Right forelimb (tissue), 1 donor: ENCODE data around the gene NCOA7.

Experiments used
- DNase-seq: peaks from one replicate; pipeline ENCODE4 v3.0.0-alpha.2; 2018

NCOA7 gene, protein sequence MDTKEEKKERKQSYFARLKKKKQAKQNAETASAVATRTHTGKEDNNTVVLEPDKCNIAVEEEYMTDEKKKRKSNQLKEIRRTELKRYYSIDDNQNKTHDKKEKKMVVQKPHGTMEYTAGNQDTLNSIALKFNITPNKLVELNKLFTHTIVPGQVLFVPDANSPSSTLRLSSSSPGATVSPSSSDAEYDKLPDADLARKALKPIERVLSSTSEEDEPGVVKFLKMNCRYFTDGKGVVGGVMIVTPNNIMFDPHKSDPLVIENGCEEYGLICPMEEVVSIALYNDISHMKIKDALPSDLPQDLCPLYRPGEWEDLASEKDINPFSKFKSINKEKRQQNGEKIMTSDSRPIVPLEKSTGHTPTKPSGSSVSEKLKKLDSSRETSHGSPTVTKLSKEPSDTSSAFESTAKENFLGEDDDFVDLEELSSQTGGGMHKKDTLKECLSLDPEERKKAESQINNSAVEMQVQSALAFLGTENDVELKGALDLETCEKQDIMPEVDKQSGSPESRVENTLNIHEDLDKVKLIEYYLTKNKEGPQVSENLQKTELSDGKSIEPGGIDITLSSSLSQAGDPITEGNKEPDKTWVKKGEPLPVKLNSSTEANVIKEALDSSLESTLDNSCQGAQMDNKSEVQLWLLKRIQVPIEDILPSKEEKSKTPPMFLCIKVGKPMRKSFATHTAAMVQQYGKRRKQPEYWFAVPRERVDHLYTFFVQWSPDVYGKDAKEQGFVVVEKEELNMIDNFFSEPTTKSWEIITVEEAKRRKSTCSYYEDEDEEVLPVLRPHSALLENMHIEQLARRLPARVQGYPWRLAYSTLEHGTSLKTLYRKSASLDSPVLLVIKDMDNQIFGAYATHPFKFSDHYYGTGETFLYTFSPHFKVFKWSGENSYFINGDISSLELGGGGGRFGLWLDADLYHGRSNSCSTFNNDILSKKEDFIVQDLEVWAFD

GRCh38 chr6:125790358-125791150, at the start of gene NCOA7:
Gene NCOA7 (plus strand): TSS chr6:125790960. CDS start chr6:125815355, 24,395 bp downstream.
- peak; percentile 89 for DNase-seq

DNA sequence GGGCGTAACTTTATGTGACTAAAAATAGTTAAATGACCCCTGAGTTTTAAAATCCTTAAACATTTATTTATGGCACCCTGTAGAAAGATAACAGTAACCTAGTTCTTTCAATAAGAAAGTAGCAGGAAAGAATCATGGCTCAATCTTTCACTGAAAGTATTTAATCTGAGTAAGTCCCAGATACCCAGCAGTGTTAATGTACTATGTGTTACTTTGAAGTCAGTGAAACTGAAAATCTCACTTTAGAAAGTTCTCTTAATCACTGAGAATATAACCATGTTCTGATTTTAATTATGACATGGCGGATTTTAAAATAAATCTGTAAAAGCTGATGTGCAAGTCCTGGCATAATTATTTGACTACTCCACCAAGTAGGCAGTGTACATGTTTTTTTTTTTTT, 49.4 kb upstream of the NCOA7 start:
- DNase-seq: no peak

GRCh38 chr6:125742024-125742423, 48.7 kb upstream of the NCOA7 start:
- DNase-seq: no peak

DNA sequence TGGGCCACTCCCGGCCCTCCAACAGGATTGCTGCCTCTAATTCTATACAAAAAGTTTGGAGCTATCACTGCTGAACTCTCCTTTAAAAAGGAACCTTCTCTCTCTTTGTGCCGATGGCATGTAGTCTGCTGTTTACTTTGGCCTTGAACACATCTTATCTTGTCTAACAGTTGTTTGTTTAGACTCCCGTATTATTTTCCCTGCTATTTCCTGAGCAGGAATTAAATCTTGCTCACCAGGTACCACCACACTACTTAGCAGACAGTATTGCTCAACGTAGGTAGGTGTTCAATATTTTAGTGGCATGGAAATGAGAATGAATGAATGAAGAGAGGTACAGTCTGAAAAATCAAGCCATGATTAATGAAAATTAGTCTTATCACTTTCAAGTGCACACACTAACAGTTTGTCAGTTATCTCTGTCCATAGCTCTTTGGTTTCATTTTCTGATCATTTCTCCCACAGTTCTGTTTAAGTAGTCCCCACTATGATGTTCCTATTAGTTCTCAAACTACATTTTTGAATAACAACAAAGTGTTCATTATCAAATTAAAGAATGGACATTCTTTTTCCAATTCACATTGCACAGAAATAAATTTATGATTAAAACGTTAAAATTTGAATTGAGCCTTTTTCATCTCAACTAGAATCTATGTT, 48.2 kb upstream of the NCOA7 start:
- no peak for DNase-seq

- DNase-seq: no peak
Observed at GRCh38 chr6:125743604-125744003, 47.2 kb upstream of the NCOA7 start.

DNA sequence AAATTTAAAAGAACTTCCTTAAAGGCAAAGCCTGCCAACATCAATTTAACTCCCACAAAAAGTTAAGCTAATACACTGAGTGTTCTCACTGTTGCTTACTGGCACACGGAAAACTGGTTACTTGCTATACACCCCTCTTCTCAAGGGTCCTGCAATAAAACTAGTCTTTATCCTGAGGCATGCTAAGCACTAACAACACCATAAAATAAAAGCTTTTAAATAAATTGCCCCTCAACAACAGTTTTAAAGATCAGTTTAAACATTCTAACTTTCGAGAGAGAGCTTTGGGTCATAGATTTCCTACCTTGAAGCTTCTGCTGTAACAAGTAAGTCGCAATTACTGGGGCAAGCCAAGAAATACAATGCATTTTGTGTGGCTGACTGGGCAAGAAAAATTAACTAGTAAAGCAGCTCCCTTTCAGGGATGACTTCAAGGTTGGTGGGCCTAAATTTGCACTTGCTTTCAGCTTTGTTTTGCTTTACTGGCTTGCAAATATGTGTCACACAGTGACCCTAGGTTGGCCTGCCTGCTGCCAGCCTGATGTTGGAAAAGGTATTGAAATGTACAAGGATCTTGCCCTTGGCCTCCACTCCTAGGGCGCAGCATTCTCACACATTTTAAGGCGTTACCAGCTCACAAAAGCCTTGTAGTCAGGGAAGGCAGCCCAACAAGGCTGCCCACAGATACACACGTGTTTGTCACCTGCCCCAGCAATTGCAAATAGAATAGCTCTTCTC, 45.3 kb upstream of the NCOA7 start:
- no peak for DNase-seq

GRCh38 chr6:125746019-125746414, 44.7 kb upstream of the NCOA7 start:
- DNase-seq: no peak

GRCh38 chr6:125746731-125747588, 43.8 kb upstream of the NCOA7 start:
- DNase-seq: peak; percentile 66

GRCh38 chr6:125747589-125748405, 43.0 kb upstream of the NCOA7 start:
- peak; percentile 60 for DNase-seq

- DNase-seq: no peak
Observed at GRCh38 chr6:125748406-125749172, 42.2 kb upstream of the NCOA7 start.

- DNase-seq: peak; percentile 94
Observed at GRCh38 chr6:125749173-125749864, 41.4 kb upstream of the NCOA7 start, which contains the start of gene HEY2. Gene HEY2 (plus strand): TSS chr6:125749632. CDS start chr6:125749777, 145 bp downstream.

DNA sequence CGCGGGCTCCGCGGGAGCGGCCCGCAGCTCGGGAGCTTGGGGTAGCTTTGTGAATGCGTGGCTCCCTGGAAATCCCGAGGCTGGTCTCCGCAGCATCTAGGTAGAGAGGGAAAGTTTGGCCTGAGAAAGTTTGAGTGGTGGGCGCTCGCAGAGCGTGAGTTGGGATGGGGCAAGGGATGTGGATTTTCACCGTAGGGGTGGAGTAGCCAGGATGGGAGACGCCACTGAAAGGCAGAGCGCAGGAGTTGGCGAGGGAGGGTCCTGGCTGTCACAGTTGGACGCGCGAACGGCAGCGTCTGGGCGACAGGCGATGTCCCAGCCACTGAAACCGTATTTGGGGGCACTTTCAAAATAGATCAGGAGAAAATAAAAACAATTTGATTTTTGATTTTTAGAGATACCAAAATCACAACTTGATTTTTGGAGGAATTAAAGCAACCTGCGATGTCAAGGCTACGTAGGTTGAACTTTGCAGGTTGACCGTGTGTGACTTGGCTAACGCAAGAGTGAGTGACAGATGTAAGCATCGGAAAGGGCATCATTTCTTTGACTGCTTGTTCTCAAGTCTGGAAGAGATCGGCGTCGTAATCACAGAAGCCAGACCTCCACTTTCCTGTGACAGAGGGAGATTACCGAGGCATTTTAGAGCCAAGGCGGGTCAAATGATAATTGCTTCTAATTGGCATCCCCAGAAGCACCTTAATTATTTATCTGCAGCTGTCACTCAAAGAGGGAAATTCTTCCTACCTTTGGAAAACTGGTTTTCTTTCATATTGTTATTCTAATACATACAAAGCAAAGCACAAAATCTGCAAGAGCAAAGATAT, 40.7 kb upstream of the NCOA7 start:
- no peak for DNase-seq

DNA sequence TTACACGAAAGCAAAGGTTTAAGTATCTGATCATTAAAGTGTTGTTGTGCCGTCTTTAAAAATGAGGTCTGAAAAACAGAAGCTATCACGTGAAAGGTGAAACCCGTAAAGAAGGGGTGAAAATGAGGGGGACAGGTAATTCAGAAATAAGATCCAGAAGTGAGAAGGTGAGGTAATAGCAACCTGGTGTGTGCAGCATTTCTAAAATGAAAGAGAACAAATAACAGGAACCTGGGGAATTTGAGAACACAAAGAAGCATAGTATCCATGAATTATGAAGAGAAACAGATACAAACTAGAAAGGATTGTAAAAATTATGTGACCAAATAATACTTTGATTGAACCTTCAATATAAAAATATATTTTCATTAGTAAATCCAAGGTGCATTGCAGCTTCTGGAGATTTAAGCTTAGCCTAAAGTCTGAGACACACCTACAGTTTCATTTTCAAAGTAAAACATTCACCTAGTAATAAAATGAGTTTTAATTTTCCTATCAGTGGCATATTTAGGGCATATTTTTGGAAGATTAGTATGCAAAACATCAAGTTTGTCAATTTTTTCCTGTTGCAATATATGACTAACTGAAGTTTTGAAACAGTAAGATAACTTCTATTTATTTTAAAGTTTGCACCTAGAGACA, 39.9 kb upstream of the NCOA7 start:
- no peak for DNase-seq

DNA sequence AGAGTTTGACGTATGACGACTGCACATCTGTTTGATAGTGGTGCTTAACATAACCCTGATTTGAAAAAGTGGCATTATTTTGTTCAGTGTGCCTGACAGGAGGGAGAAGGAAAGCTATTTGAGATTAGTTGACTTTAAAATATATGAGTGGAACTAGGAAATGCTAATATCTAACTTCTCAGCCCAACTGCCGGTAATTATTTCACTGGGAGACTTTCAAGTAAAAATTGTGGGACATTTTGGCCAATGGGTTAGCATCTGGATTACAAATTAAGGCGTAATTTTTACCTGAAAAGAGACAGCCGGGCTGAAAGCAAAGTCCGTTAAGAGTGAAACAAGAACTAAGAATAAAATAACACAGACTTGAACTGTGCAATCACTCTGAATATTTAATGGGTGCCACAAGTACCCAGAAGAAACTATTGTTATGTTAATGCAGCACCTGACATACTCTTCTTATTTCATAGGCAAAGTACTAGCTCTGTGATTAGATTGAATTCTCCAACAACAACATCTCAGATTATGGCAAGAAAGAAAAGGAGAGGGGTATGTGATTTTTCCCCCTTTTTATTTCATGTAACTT, 39.3 kb upstream of the NCOA7 start:
- no peak for DNase-seq

DNA sequence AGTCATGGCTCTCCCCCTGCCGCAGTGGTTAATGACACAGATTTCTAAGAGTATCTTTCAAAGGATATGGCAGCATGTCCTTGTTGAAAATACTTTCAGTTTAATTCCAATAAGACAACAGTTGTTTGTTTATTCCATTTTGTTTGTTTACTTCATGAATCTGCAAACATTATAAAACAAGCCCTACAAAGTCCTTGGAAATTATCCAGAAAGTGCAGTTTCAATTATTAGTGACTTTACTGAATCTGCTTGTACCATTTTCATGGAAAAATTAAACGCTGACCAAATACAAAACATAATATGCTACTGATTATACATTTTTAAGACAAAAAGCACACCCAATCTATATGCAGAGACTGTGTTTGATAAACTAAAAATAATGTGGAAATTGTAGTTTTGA, 38.0 kb upstream of the NCOA7 start:
- no peak for DNase-seq

DNA sequence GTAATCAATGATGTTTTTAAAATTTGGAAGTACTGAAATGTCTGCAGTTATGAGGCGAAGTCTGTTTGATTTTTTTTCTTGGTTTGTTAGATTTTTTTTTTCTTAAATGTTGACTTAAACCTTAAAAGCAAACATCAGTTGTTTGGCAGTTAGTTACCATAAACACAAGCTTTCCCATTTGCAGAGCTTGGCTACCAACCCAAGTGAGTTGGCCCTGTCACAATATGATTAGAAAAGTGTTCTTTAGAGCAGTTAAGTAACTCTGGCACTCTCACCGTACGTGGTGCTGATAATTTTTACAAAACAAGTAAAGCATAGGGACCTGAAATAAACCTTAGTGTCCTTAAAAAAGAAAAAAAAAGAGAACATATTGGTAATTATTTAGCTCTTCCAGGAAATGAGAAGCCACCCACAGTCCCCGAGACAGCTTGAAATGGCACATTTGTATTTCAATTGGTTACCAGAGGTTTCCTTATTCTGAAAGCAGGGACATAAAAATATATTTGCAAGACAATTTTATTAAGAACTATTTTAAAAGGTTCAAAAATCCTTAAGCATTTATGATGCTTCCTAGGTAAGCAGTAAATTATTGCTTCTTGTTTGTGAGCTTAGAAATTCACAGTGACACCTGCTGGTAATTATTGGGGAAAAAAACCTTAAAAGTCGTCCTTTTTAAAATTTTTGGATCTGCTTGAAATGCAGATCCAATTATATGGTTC, 37.4 kb upstream of the NCOA7 start:
- no peak for DNase-seq
